ENCODE data around the gene PLOD1. TPM values are rescaled to one million over a fixed set of nuclear protein-coding genes. Genes with fewer than 3 reads are reported as not detected.
"Not testable (repeated sequence)": the region's sequence is repeated elsewhere in the genome, so short reads cannot be mapped to it uniquely, and the experiment has no call there.

Gene PLOD1
- total RNA-seq, 6 experiments from 2014 or later: 294 to 438 (median 315) TPM

DNA sequence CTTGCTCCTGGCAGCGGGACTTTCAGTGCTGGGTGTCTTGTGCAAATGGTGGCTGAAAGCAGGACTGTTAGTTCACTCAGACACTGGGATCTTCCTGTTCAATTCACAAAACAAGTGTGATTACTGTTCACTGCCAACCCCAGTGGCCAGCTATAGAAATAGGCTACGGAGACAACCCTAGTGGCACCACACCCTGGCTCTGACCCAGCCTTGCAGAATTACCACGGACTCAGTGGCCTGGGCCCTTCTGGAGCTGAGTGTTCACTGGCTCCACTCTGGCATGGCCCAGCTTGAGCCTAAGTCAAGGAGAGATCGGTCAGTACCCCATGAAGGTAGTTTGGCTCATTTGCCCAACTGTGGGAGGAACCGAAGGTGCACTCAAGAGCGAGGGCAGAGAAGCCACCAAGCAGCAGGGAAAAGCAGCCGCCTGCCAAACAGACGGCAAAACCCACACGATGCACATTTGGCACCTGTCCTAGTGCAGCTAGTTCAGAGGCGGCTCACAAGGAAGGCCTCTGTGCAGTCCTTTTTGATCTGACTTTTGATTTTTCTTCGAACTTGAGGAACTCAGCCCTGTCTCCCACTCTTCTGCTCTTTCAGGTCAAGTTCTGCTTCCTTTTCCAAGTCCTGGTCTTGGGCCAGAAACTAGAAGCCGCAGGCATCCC lies 14.1 kb upstream of the PLOD1 start:
- Mint-ChIP-seq H3K27me3 (ENCODE audit: insufficient read depth) (no peaks in the 10 kb centered on the region; the same call in 1 of the 2 replicates), H3K36me3 (ENCODE audit: low read depth) (peaks cover 24% of the 10 kb centered on the region), H3K4me1 (ENCODE audit: low read depth) (peaks cover 41% of the 10 kb centered on the region), H3K9me3 (no peaks in the 10 kb centered on the region), H3K27ac (no peak overlapping the region), H3K4me3 (no peak overlapping the region)
- no peak for DNase-seq
- TF ChIP-seq, protein P1, sequence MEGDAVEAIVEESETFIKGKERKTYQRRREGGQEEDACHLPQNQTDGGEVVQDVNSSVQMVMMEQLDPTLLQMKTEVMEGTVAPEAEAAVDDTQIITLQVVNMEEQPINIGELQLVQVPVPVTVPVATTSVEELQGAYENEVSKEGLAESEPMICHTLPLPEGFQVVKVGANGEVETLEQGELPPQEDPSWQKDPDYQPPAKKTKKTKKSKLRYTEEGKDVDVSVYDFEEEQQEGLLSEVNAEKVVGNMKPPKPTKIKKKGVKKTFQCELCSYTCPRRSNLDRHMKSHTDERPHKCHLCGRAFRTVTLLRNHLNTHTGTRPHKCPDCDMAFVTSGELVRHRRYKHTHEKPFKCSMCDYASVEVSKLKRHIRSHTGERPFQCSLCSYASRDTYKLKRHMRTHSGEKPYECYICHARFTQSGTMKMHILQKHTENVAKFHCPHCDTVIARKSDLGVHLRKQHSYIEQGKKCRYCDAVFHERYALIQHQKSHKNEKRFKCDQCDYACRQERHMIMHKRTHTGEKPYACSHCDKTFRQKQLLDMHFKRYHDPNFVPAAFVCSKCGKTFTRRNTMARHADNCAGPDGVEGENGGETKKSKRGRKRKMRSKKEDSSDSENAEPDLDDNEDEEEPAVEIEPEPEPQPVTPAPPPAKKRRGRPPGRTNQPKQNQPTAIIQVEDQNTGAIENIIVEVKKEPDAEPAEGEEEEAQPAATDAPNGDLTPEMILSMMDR (IDR thresholded peaks at IDR 0.05): no peak

DNA sequence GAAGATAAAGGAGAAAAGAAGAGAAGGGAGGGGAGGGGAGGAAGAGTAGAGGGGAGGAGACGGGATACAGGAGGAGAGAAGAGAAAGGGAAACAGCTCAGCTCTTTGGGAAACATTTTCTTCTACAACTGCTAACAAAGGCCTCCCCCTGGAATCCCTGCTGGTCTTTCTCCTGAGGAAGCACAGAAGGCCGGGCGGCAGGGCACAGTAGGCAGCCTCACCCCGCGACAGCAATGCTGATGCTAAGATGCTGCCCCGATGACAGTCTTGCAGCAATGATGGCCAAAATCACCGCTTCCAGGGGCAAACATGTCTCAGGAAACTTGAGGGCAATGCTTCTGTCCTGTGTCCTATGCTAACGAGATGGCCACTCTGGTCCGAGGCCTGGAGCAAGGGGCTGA lies 13.5 kb upstream of the PLOD1 start:
- Mint-ChIP-seq H3K27me3 (ENCODE audit: insufficient read depth) (no peaks in the 10 kb centered on the region; the same call in 1 of the 2 replicates), H3K4me1 (ENCODE audit: low read depth) (peaks cover 41% of the 10 kb centered on the region), H3K27ac (no peak overlapping the region), H3K36me3 (ENCODE audit: low read depth) (peaks cover 24% of the 10 kb centered on the region), H3K9me3 (no peaks in the 10 kb centered on the region), H3K4me3 (no peak overlapping the region)
- no peak for DNase-seq
- TF ChIP-seq, protein P1 (IDR thresholded peaks at IDR 0.05): no peak

DNA sequence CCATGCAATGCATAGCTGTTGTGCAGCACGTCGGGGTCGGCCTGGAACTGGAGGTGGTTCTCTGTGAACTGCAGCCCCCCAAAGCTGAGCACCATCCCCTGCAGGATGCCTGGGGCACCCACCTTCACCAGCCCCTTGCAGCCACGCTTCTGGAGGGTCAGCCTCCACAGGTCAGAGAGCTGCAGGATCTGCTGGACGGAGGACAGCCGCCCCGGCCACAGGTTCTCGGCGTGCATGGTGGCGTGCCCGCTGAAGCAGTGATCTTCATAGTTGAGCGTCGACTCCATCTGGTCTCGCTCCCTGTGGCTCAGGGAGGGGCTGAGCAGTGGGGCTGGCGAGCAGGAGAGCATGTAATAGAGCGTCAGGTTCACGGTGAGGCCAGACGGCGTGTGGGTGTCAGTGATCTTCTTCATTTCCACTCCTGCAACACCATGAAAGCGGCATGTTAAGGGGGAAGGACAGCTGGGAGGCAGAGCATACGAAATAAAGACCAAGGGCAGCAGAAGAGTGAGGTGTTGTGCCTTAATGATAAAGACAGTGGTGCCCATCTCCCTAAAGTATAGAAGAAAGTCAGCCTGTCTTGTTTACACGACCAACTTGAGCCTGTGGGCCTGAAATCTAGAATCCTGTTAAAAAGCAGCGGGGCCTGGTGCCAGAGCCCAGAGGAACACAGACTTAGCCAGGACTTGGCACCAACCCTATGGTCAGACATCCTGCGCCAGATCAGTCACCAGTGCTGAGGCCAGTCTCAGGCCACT lies 11.3 kb upstream of the PLOD1 start:
- H3K27me3 Mint-ChIP-seq (ENCODE audit: insufficient read depth): no peaks in the 10 kb centered on the region; the same call in 1 of the 2 replicates
- peak overlapping the region; percentile 87 for H3K4me3 Mint-ChIP-seq
- TF ChIP-seq, protein P1 (IDR thresholded peaks at IDR 0.05): no peak
- peaks cover 51% of the 10 kb centered on the region for H3K4me1 Mint-ChIP-seq (ENCODE audit: low read depth)
- no peak overlapping the region for H3K27ac Mint-ChIP-seq
- H3K36me3 Mint-ChIP-seq (ENCODE audit: low read depth): peaks cover 24% of the 10 kb centered on the region
- DNase-seq: no peak
- H3K9me3 Mint-ChIP-seq: no peaks in the 10 kb centered on the region

DNA sequence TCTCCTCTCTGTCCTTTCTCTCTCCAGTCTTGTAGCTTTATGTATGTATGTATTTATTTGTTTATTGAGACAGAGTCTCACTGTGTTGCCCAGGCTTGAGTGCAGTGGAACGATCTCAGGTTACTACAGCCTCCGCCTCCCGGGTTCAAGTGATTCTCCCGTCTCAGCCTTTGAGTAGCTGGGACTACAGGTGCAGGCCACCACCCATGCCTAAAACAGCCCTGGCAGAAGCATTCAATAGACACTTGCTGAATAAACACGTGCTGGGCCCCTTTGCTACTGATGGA lies 10.7 kb upstream of the PLOD1 start:
- no peak for DNase-seq
- no peaks in the 10 kb centered on the region; the same call in 1 of the 2 replicates for H3K27me3 Mint-ChIP-seq (ENCODE audit: insufficient read depth)
- peak overlapping the region; percentile 87 for H3K4me3 Mint-ChIP-seq
- TF ChIP-seq, protein P1 (IDR thresholded peaks at IDR 0.05): no peak
- peaks cover 24% of the 10 kb centered on the region for H3K36me3 Mint-ChIP-seq (ENCODE audit: low read depth)
- no peaks in the 10 kb centered on the region for H3K9me3 Mint-ChIP-seq
- no peak overlapping the region for H3K27ac Mint-ChIP-seq
- H3K4me1 Mint-ChIP-seq (ENCODE audit: low read depth): peaks cover 46% of the 10 kb centered on the region

DNA sequence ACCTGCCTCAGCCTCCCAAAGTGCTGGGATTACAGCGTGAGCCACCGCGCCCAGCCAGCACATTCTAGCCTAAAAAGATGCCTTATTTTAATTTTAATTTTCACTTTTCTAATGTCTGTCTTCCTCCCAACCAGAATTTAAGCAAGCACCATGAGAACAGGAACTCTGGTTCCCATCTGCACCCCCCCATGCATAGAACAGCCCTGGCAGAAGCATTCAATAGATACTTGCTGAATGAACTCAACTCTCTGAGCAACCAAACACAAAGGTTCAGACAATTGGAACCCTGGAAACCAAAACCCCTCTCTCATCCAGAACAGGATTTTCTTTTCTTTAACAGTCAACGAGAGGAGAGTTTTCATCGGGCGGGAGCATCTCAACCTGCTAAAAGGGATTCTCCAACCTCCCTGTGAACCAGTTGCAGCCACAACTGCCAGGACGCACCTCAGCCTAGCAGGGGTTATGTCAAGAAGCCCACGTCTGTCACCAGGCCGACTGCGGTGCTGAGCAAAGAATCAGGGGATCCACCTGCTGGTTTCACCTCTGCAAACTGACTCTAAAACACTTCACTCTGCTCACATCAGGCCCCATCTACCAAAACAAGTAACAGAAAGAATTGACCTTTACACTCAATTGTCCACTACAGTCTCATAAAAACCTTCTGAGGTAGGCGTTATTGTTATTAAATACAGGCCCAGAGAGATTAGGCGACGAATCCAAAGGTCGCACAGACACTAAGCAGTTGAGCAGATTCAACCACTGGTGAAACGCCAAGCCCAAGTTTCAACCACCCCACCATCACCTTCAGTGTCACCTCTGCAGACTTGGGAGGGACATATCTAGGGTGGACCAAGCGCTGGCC lies 10.0 kb upstream of the PLOD1 start:
- Mint-ChIP-seq H3K27me3 (ENCODE audit: insufficient read depth) (no peaks in the 10 kb centered on the region; the same call in 1 of the 2 replicates), H3K4me3 (peak overlapping the region; percentile 87), H3K27ac (peak overlapping the region; percentile 51; the same call in 1 of the 2 replicates), H3K36me3 (ENCODE audit: low read depth) (peaks cover 24% of the 10 kb centered on the region), H3K4me1 (ENCODE audit: low read depth) (peaks cover 39% of the 10 kb centered on the region), H3K9me3 (no peaks in the 10 kb centered on the region)
- DNase-seq: no peak
- TF ChIP-seq, protein P1 (IDR thresholded peaks at IDR 0.05): no peak

DNA sequence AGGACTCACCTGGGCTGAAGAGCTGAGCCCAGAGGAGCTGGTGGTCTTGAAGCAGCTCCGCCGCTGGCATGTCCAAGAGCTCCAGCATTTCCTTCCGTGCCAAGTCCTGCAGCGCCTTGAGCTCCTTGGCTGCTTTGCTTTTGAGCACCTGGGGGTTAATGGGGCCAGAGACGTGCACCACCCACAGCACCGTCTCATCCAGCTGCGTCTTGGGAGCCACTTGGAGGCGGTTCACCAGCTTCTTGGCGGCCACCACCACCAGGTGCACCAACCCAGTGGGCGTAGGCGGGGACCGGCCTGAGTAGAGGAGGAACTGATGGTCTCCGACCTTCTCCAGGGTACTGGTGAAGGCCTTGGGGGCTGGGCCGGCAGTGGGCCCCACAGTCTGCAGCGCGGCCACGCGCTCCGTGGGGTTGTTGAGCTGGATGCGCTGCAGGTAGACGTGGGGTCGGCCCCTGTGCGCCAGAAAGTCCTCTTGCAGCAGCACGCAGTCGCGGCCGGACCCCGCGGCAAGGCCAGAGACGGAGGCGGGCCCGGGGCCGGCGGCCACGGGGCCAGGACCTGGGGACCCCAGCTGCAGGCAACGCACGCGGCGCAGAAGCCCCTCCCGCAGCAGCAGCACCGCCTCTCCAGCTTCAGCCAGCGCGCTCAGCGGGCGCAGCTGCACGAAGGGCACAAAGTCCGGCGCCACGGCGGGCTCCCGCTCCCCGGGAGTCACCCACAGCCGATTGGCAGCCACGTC lies 9.2 kb upstream of the PLOD1 start:
- Mint-ChIP-seq H3K36me3 (ENCODE audit: low read depth) (peaks cover 18% of the 10 kb centered on the region), H3K4me1 (ENCODE audit: low read depth) (peaks cover 40% of the 10 kb centered on the region), H3K4me3 (peak overlapping the region; percentile 87)
- not testable (repeated sequence) for H3K27me3 Mint-ChIP-seq (ENCODE audit: insufficient read depth); H3K27ac Mint-ChIP-seq; H3K9me3 Mint-ChIP-seq; DNase-seq
